K562 (cell line): Measurements from ENCODE around the gene C2CD2L. TPM values are rescaled to one million over a fixed set of nuclear protein-coding genes. Genes with fewer than 3 reads are reported as not detected.

Experiments
- BCOR ChIP-seq: fragments of 450-650 bp; IDR thresholded peaks from 2 replicates; pipeline ENCODE4 v1.6.1; 2016
- JUNB ChIP-seq: fragments of 450-650 bp; formaldehyde crosslinking; conservative IDR thresholded peaks from 2 replicates; pipeline ENCODE4 v1.4.0; 2020; ENCODE audit warnings: mild to moderate bottlenecking
- MAFG ChIP-seq: fragments of 450-650 bp; conservative IDR thresholded peaks from 2 replicates; pipeline ENCODE4 v1.6.1; 2016; ENCODE audit warnings: missing genetic modification characterization, missing compliant biosample characterization
- PREB ChIP-seq: sonication (generic); formaldehyde crosslinking; IDR thresholded peaks from 2 replicates; pipeline ENCODE4 v1.8.1; 2023; ENCODE audit warnings: mild to moderate bottlenecking, missing genetic modification reagents
- RFX1 ChIP-seq: fragments of 450-650 bp; IDR thresholded peaks from 2 replicates; pipeline ENCODE4 v1.6.1; 2016; ENCODE audit warnings: mild to moderate bottlenecking, moderate library complexity
- ZNF609 ChIP-seq: sonication (generic); formaldehyde crosslinking; IDR thresholded peaks from 2 replicates; pipeline ENCODE4 v1.8.1; 2023; ENCODE audit warnings: missing genetic modification reagents, mild to moderate bottlenecking, borderline replicate concordance
- polyA plus RNA-seq, 8 experiments: library from polyadenylated mRNA; depleted of rRNA in 4 of 8; stranded (reverse) in 5 of 8; unstranded in 3 of 8; fragments of >200 nt; fragmentation: Nextera tagmentation in 2 of 8; fragmentation: Illumina TruSeq in 1 of 8; extraction: Ambion mirVana in 2 of 8; extraction: Trizol in 1 of 8; gene quantifications; 2 replicates each; pipeline versions ENCODE4 v1.2.1 to v1.2.3, GENCODE V29; 2011 to 2014; ENCODE audit warnings: inconsistent platforms in 1 of 8, missing spikeins in 1 of 8
- total RNA-seq, 7 experiments: library from RNA; depleted of rRNA in 6 of 7; stranded (reverse); fragments of >200 nt in 6 of 7; fragmentation: Illumina TruSeq in 2 of 7; extraction: Trizol in 2 of 7; gene quantifications; 2 replicates each; pipeline versions ENCODE4 v1.2.1 to v1.2.3, GENCODE V29; 2011 to 2021; ENCODE audit warnings: low replicate concordance in 1 of 7
- TF ChIP-seq, protein P1 (sequence below): fragments of 450-650 bp; formaldehyde crosslinking; IDR thresholded peaks from 2 replicates; pipeline ENCODE4 v1.4.0; 2020; ENCODE audit warnings: mild to moderate bottlenecking, moderate library complexity
- TF ChIP-seq, protein P2 (sequence below): fragments of 250-450 bp; sonication (Bioruptor Pico); IDR thresholded peaks from 2 replicates; pipeline ENCODE4 v1.6.1; 2021; ENCODE audit warnings: mild to moderate bottlenecking
- TF ChIP-seq, protein P3 (sequence below): fragments of 200-800 bp; sonication (Bioruptor generic); IDR thresholded peaks from 2 replicates; pipeline ENCODE4 v1.6.1; 2017; ENCODE audit warnings: missing genetic modification characterization, missing compliant biosample characterization
- TF ChIP-seq, protein P4 (sequence below), 3 experiments: IDR thresholded peaks in 2 of 3; conservative IDR thresholded peaks in 1 of 3; 2 replicates each; pipeline ENCODE4 v1.5.1; 2011 to 2012; ENCODE audit warnings: low read length in 3 of 3, mild to moderate bottlenecking in 3 of 3, control low read depth in 2 of 3, improper control_type of control experiment in 1 of 3, inconsistent platforms in 1 of 3, low read depth in 1 of 3, mixed read lengths in 1 of 3, moderate library complexity in 1 of 3; ENCODE audit not compliant: insufficient read depth in 2 of 3

The C2CD2L gene
- total and polyA plus RNA-seq, 9 of the 15 experiments (the other 6 are each of a cell fraction or from before 2014, with no cell fraction given): 0.66 to 41.2 (median 14.8) TPM

- TF ChIP-seq, protein P1, sequence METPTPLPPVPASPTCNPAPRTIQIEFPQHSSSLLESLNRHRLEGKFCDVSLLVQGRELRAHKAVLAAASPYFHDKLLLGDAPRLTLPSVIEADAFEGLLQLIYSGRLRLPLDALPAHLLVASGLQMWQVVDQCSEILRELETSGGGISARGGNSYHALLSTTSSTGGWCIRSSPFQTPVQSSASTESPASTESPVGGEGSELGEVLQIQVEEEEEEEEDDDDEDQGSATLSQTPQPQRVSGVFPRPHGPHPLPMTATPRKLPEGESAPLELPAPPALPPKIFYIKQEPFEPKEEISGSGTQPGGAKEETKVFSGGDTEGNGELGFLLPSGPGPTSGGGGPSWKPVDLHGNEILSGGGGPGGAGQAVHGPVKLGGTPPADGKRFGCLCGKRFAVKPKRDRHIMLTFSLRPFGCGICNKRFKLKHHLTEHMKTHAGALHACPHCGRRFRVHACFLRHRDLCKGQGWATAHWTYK: peak; percentile 64; the same call in 1 of the 2 replicates
- TF ChIP-seq MAFG (tag) (no peak), BCOR (0 out of 2 replicates have a peak, but pooled peaks have one; percentile 19), PREB (no peak), RFX1 (peak; percentile 57), JUNB (CRISPR knock-in tag) (no peak), ZNF609 (CRISPR knock-in tag) (no peak)
- TF ChIP-seq, protein P2, sequence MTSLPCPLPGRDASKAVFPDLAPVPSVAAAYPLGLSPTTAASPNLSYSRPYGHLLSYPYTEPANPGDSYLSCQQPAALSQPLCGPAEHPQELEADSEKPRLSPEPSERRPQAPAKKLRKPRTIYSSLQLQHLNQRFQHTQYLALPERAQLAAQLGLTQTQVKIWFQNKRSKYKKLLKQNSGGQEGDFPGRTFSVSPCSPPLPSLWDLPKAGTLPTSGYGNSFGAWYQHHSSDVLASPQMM (CRISPR knock-in tag): no peak
- TF ChIP-seq, protein P3, sequence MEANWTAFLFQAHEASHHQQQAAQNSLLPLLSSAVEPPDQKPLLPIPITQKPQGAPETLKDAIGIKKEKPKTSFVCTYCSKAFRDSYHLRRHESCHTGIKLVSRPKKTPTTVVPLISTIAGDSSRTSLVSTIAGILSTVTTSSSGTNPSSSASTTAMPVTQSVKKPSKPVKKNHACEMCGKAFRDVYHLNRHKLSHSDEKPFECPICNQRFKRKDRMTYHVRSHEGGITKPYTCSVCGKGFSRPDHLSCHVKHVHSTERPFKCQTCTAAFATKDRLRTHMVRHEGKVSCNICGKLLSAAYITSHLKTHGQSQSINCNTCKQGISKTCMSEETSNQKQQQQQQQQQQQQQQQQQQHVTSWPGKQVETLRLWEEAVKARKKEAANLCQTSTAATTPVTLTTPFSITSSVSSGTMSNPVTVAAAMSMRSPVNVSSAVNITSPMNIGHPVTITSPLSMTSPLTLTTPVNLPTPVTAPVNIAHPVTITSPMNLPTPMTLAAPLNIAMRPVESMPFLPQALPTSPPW: peak; percentile 92
- TF ChIP-seq, protein P4, sequence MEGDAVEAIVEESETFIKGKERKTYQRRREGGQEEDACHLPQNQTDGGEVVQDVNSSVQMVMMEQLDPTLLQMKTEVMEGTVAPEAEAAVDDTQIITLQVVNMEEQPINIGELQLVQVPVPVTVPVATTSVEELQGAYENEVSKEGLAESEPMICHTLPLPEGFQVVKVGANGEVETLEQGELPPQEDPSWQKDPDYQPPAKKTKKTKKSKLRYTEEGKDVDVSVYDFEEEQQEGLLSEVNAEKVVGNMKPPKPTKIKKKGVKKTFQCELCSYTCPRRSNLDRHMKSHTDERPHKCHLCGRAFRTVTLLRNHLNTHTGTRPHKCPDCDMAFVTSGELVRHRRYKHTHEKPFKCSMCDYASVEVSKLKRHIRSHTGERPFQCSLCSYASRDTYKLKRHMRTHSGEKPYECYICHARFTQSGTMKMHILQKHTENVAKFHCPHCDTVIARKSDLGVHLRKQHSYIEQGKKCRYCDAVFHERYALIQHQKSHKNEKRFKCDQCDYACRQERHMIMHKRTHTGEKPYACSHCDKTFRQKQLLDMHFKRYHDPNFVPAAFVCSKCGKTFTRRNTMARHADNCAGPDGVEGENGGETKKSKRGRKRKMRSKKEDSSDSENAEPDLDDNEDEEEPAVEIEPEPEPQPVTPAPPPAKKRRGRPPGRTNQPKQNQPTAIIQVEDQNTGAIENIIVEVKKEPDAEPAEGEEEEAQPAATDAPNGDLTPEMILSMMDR (IDR thresholded peaks at IDR 0.05 in 2 of 3, conservative IDR thresholded peaks at IDR 0.05 in 1 of 3; ENCODE audit: insufficient read depth in 2 of 3, low read depth in 1 of 3, low read length in 3 of 3): no peak
Observed at GRCh38 chr11:119106564-119107537, at the start of gene C2CD2L (continued).
